HepG2 (cell line): ENCODE results near the gene TMEM97. TPM values are rescaled to one million over a fixed set of nuclear protein-coding genes. Genes with fewer than 3 reads are reported as not detected.

ENCODE experiments used
- ATF7 ChIP-seq, 2 experiments: fragments of 450-650 bp in 1 of 2; sonication (generic) in 1 of 2; formaldehyde crosslinking in 1 of 2; IDR thresholded peaks; 2 replicates each; pipeline versions ENCODE4 v1.4.0 to v1.6.1; 2016 to 2020; ENCODE audit warnings: antibody characterized with exemption in 1 of 2, mild to moderate bottlenecking in 1 of 2, missing genetic modification reagents in 1 of 2
- CREB3 ChIP-seq: sonication (generic); formaldehyde crosslinking; IDR thresholded peaks from 2 replicates; pipeline ENCODE4 v1.5.0; 2020; ENCODE audit warnings: missing genetic modification reagents
- FOXA3 ChIP-seq: IDR thresholded peaks from 2 replicates; pipeline ENCODE4 v1.6.1; 2016; ENCODE audit warnings: missing genetic modification reagents, missing compliant biosample characterization
- GATAD2A ChIP-seq: IDR thresholded peaks from 2 replicates; pipeline ENCODE4 v1.6.1; 2016
- MTERF4 ChIP-seq: sonication (generic); formaldehyde crosslinking; IDR thresholded peaks from 2 replicates; pipeline ENCODE4 v1.8.0; 2023; ENCODE audit warnings: mild to moderate bottlenecking, missing genetic modification reagents
- PHB2 ChIP-seq: fragments of 450-650 bp; IDR thresholded peaks from 2 replicates; pipeline ENCODE4 v1.6.1; 2018; ENCODE audit not compliant: partially characterized antibody
- REST ChIP-seq, 2 experiments: IDR thresholded peaks; 2 replicates each; pipeline ENCODE4 v1.6.1; 2011 to 2012; ENCODE audit warnings: low read length in 2 of 2, borderline replicate concordance in 1 of 2, low read depth in 1 of 2, mild to moderate bottlenecking in 1 of 2, moderate library complexity in 1 of 2
- SMAD1 ChIP-seq: sonication (generic); formaldehyde crosslinking; IDR thresholded peaks from 2 replicates; pipeline ENCODE4 v1.4.0; 2020; ENCODE audit warnings: missing genetic modification reagents, low read depth, mild to moderate bottlenecking, borderline replicate concordance
- SNAI1 ChIP-seq: sonication (generic); formaldehyde crosslinking; IDR thresholded peaks from 2 replicates; pipeline ENCODE4 v1.5.0; 2020; ENCODE audit warnings: mild to moderate bottlenecking, missing genetic modification reagents, borderline replicate concordance
- SRSF9 ChIP-seq: fragments of 200-400 bp; formaldehyde crosslinking; IDR thresholded peaks from 2 replicates; pipeline ENCODE4 v1.6.1; 2018; ENCODE audit warnings: borderline replicate concordance, mild to moderate bottlenecking, low read depth, low read length; ENCODE audit not compliant: insufficient read depth, poor library complexity, severe bottlenecking
- ZBTB14 ChIP-seq: sonication (generic); formaldehyde crosslinking; IDR thresholded peaks from 2 replicates; pipeline ENCODE4 v1.4.0; 2020; ENCODE audit warnings: missing genetic modification reagents
- ZFY ChIP-seq: sonication (generic); formaldehyde crosslinking; IDR thresholded peaks from 2 replicates; pipeline ENCODE4 v1.4.0; 2020; ENCODE audit warnings: missing genetic modification reagents
- ZNF580 ChIP-seq: IDR thresholded peaks from 2 replicates; pipeline ENCODE4 v1.6.1; 2016; ENCODE audit warnings: low read depth, borderline replicate concordance
- ZNF629 ChIP-seq: sonication (generic); formaldehyde crosslinking; conservative IDR thresholded peaks from 2 replicates; pipeline ENCODE4 v1.5.0; 2020; ENCODE audit warnings: missing genetic modification reagents
- ZNF740 ChIP-seq: sonication (generic); formaldehyde crosslinking; IDR thresholded peaks from 2 replicates; pipeline ENCODE4 v1.4.0; 2020; ENCODE audit warnings: missing genetic modification reagents
- ZNF766 ChIP-seq: sonication (generic); formaldehyde crosslinking; IDR thresholded peaks from 2 replicates; pipeline ENCODE4 v1.5.0; 2020; ENCODE audit warnings: missing genetic modification reagents, borderline replicate concordance
- ZNF792 ChIP-seq: IDR thresholded peaks from 2 replicates; pipeline ENCODE4 v1.6.1; 2016
- ZNF839 ChIP-seq: sonication (generic); formaldehyde crosslinking; IDR thresholded peaks from 2 replicates; pipeline ENCODE4 v1.4.0; 2020; ENCODE audit warnings: missing genetic modification reagents, mild to moderate bottlenecking, borderline replicate concordance
- polyA plus RNA-seq, 8 experiments: library from polyadenylated mRNA; depleted of rRNA in 3 of 8; stranded (reverse) in 7 of 8; unstranded in 1 of 8; fragments of >200 nt; fragmentation: Illumina TruSeq in 4 of 8; extraction: Trizol in 4 of 8; gene quantifications; 2 replicates each; pipeline versions ENCODE4 v1.2.1 to v1.2.3, GENCODE V29; 2011 to 2016; ENCODE audit warnings: low read depth in 4 of 8, missing spikeins in 1 of 8, mixed read lengths in 1 of 8; ENCODE audit not compliant: insufficient read depth in 1 of 8
- total RNA-seq, 5 experiments: library from RNA; depleted of rRNA; stranded (reverse); fragments of >200 nt; fragmentation: Illumina TruSeq; extraction: Trizol; gene quantifications; 2 replicates each; pipeline ENCODE4 v1.2.3, GENCODE V29; 2016; ENCODE audit warnings: low read depth in 1 of 5

TMEM97 gene
- total and polyA plus RNA-seq, 2 of the 13 experiments (the other 11 are each of a cell fraction or from before 2014, with no cell fraction given), result 69.6 to 137 TPM

- TF ChIP-seq ZNF766 (CRISPR knock-in tag) (peak; percentile 76; the same call in 1 of the 2 replicates), CREB3 (CRISPR knock-in tag) (no peak), REST (IDR thresholded peaks at IDR 0.05; ENCODE audit: borderline replicate concordance in 1 of 2, low read depth in 1 of 2, low read length in 2 of 2) (peak in 1 of 2 experiments; percentile 33; a peak in 1 of 4 replicates), FOXA3 (CRISPR knock-in tag) (no peak; the same call in 1 of the 2 replicates), SMAD1 (CRISPR knock-in tag) (no peak), ZBTB14 (CRISPR knock-in tag) (peak; percentile 72), SNAI1 (0 out of 2 replicates have a peak, but pooled peaks have one; percentile 67), ZNF629 (CRISPR knock-in tag) (no peak; the same call in 1 of the 2 replicates), ZFY (CRISPR knock-in tag) (peak; percentile 90), ATF7 (IDR thresholded peaks at IDR 0.05) (no peak), ATF7 (CRISPR knock-in tag; IDR thresholded peaks at IDR 0.05) (no peak), ZNF740 (CRISPR knock-in tag) (peak; percentile 75; the same call in 1 of the 2 replicates), ZNF839 (CRISPR knock-in tag) (no peak), ZNF792 (CRISPR knock-in tag) (0 out of 2 replicates have a peak, but pooled peaks have one; percentile 69), SRSF9 (no peak), PHB2 (no peak), MTERF4 (CRISPR knock-in tag) (peak; percentile 73; the same call in 1 of the 2 replicates), ZNF580 (peak; percentile 27; the same call in 1 of the 2 replicates), GATAD2A (peak; percentile 57; the same call in 1 of the 2 replicates)
Measured at GRCh38 chr17:28318759-28319597, at the start of gene TMEM97 (continued).
